Astrocyte (in vitro differentiated cells and primary cell): Measurements from ENCODE around the gene CD151. TPM values are rescaled to one million over a fixed set of nuclear protein-coding genes. Genes with fewer than 3 reads are reported as not detected.

Source experiments
- DNase-seq: peaks from one replicate; pipeline ENCODE4 v3.0.0-alpha.2; 2010; ENCODE audit warnings: low read depth
- FAIRE-seq: peaks from 2 replicates; lab custom pipeline; 2011; peaks lifted over from hg19 to GRCh38; lab: Jason Lieb, UNC
- H2AFZ ChIP-seq: 2 replicates; pipeline ENCODE4 v1.6.0; 2012; ENCODE audit warnings: low read depth, low read length, inconsistent platforms
- H3K27ac ChIP-seq: 2 replicates; pipeline ENCODE4 v1.5.1; 2011; ENCODE audit warnings: low read depth, low read length, inconsistent platforms
- H3K27me3 ChIP-seq: 2 replicates; pipeline ENCODE4 v1.6.0; 2011; ENCODE audit warnings: low read length, inconsistent platforms; ENCODE audit not compliant: insufficient read depth
- H3K36me3 ChIP-seq: 2 replicates; pipeline ENCODE4 v1.5.1; 2011; ENCODE audit warnings: low read length, inconsistent platforms; ENCODE audit not compliant: insufficient read depth
- H3K4me1 ChIP-seq: 2 replicates; pipeline ENCODE4 v1.5.1; 2011; ENCODE audit warnings: low read length, inconsistent platforms; ENCODE audit not compliant: insufficient read depth
- H3K4me2 ChIP-seq: 2 replicates; pipeline ENCODE4 v1.6.0; 2012; ENCODE audit warnings: low read length, inconsistent platforms
- H3K4me3 ChIP-seq: 2 replicates; pipeline ENCODE4 v1.5.1; 2011; ENCODE audit warnings: low read depth, mild to moderate bottlenecking, low read length, inconsistent platforms; ENCODE audit not compliant: insufficient read depth
- H3K79me2 ChIP-seq: 2 replicates; pipeline ENCODE4 v1.6.0; 2012; ENCODE audit warnings: mild to moderate bottlenecking, low read length, inconsistent platforms; ENCODE audit not compliant: insufficient read depth
- H3K9ac ChIP-seq: 2 replicates; pipeline ENCODE4 v1.6.0; 2012; ENCODE audit warnings: mild to moderate bottlenecking, low read length, inconsistent platforms
- H3K9me3 ChIP-seq: 2 replicates; pipeline ENCODE4 v1.5.1; 2012; ENCODE audit warnings: low read depth, mild to moderate bottlenecking, low read length, inconsistent platforms; ENCODE audit not compliant: insufficient read depth
- H4K20me1 ChIP-seq: 2 replicates; pipeline ENCODE4 v1.6.0; 2012; ENCODE audit warnings: low read length, inconsistent platforms; ENCODE audit not compliant: insufficient read depth
- H3K27ac Mint-ChIP-seq: one replicate; pipeline ENCODE4 v1.8.0; 2021; ENCODE audit warnings: mild to moderate bottlenecking, mixed read lengths; ENCODE audit not compliant: unreplicated experiment
- H3K27me3 Mint-ChIP-seq: one replicate; pipeline ENCODE4 v1.8.0; 2021; ENCODE audit warnings: low read depth, mixed read lengths; ENCODE audit not compliant: unreplicated experiment
- H3K36me3 Mint-ChIP-seq: one replicate; pipeline ENCODE4 v1.8.0; 2021; ENCODE audit warnings: low read depth, mixed read lengths; ENCODE audit not compliant: unreplicated experiment
- H3K4me1 Mint-ChIP-seq: one replicate; pipeline ENCODE4 v1.8.0; 2021; ENCODE audit warnings: low read depth, mixed read lengths; ENCODE audit not compliant: unreplicated experiment
- H3K4me3 Mint-ChIP-seq: one replicate; pipeline ENCODE4 v1.8.0; 2021; ENCODE audit warnings: mild to moderate bottlenecking, moderate library complexity, mixed read lengths; ENCODE audit not compliant: unreplicated experiment
- H3K9me3 Mint-ChIP-seq: one replicate; pipeline ENCODE4 v1.8.0; 2021; ENCODE audit warnings: mild to moderate bottlenecking, mixed read lengths; ENCODE audit not compliant: unreplicated experiment
- CTCF ChIP-seq: IDR thresholded peaks from 2 replicates; pipeline ENCODE4 v1.5.1; 2011; ENCODE audit warnings: low read depth, mild to moderate bottlenecking, inconsistent platforms, low read length, moderate library complexity; ENCODE audit not compliant: insufficient read depth
- EZH2 ChIP-seq: IDR thresholded peaks from 2 replicates; pipeline ENCODE4 v1.6.1; 2012; ENCODE audit warnings: mild to moderate bottlenecking, low read length, inconsistent platforms; ENCODE audit not compliant: insufficient read depth
- total RNA-seq: library from RNA; stranded (reverse); gene quantifications from 2 replicates; pipeline ENCODE4 v1.2.1, GENCODE V29; 2021

CD151 gene
- total RNA-seq, 1 donor from 2014 or later = 421 TPM

GRCh38 chr11:827146-827896 is 5.4 kb upstream of the CD151 start:
- peaks cover 2% of the 10 kb centered on the region for H3K36me3 Mint-ChIP-seq
- FAIRE-seq = no peak

DNA sequence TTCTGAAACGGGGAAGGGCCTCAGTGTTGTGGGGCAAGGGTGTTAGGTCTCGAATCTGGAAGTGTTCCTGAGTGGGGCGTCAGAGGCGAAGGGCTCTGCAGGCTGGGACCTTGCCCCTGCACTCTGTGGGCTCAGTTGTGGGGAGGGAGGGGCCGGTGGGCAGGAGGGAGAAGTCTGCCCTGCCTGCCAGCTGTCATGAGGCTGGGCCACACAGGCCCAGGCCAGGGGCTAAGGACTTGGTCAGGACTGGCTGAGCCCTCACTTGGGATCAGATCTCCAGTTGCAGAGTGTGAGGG is 4.9 kb upstream of the CD151 start, which contains the start of gene CRACR2B:
Gene CRACR2B (plus strand): TSS at position 23 of the 296 bp plus-strand sequence. CDS start 689 bp downstream, outside the sequence.
- peaks cover 42% of the 10 kb centered on the region for H3K4me1 ChIP-seq
- no peak within 1 kb of the TSS for H3K9ac ChIP-seq
- peak within 1 kb of the TSS; percentile 96 for H3K4me2 ChIP-seq
- DNase-seq (no peak), FAIRE-seq (no peak)
- H3K36me3 Mint-ChIP-seq = peaks cover 2% of the 10 kb centered on the region
- H3K4me1 Mint-ChIP-seq = peaks cover 6% of the 10 kb centered on the region
- peaks cover 34% of the 10 kb centered on the region for H4K20me1 ChIP-seq
- no peak within 1 kb of the TSS for H3K4me3 ChIP-seq
- no peaks in the 10 kb centered on the region for H3K36me3 ChIP-seq
- no peak within 1 kb of the TSS for H2AFZ ChIP-seq
- no peaks in the 10 kb centered on the region for H3K9me3 ChIP-seq
- no peaks in the 10 kb centered on the region for H3K27me3 ChIP-seq
- TF ChIP-seq EZH2 = no peak
- TF ChIP-seq CTCF = no peak
- H3K27ac ChIP-seq = no peak within 1 kb of the TSS
- H3K9me3 Mint-ChIP-seq = no peaks in the 10 kb centered on the region
- peaks cover 11% of the 10 kb centered on the region for H3K27me3 Mint-ChIP-seq
- H3K4me3 Mint-ChIP-seq = peak within 1 kb of the TSS; percentile 54
- H3K27ac Mint-ChIP-seq = no peak within 1 kb of the TSS
- peaks cover 5% of the 10 kb centered on the region for H3K79me2 ChIP-seq

More at GRCh38 chr11:827146-827896, 5.4 kb upstream of the CD151 start:
- peak overlapping the region; percentile 54 for H3K4me3 Mint-ChIP-seq
- Histone ChIP-seq H3K27ac (no peak overlapping the region), H3K4me3 (no peak overlapping the region), H3K9ac (no peak overlapping the region), H2AFZ (no peak overlapping the region), H3K9me3 (no peaks in the 10 kb centered on the region), H3K4me2 (peak overlapping the region; percentile 64), H3K36me3 (no peaks in the 10 kb centered on the region), H3K79me2 (peaks cover 4% of the 10 kb centered on the region), H3K27me3 (no peaks in the 10 kb centered on the region), H4K20me1 (peaks cover 39% of the 10 kb centered on the region), H3K4me1 (peaks cover 39% of the 10 kb centered on the region)
- no peak overlapping the region for H3K27ac Mint-ChIP-seq
- no peak for DNase-seq
- H3K9me3 Mint-ChIP-seq = no peaks in the 10 kb centered on the region
- H3K4me1 Mint-ChIP-seq = peaks cover 6% of the 10 kb centered on the region
- TF ChIP-seq CTCF (no peak), EZH2 (peak; percentile 84)
- H3K27me3 Mint-ChIP-seq = peaks cover 11% of the 10 kb centered on the region
